CD1c-positive myeloid dendritic cell (primary cell): ENCODE data around the gene GTF3A.

ENCODE experiments used
- DNase-seq: peaks from one replicate; pipeline ENCODE4 v3.0.0-alpha.2; 2016; ENCODE audit errors: extremely low spot score

Gene GTF3A

DNA sequence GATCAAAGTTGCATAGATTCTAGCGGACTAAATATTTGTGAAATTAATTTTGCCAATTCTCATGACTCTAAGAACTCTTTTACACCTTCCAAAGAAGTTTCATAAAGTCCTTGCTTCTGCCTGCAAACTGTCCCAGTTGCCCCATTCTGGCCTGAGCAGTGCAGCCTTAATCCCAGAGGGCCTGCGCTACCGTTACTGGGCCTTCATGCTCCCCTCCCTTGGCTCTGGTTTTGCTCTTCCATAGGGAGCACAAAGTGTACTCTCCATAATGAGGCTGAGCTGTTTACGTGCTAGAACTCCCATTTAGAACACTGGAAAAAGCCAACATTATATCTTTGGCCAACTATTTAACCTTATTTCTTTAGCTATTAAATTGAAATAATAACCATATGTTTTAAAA lies 23.9 kb downstream of the GTF3A start:
- DNase-seq: no peak

DNA sequence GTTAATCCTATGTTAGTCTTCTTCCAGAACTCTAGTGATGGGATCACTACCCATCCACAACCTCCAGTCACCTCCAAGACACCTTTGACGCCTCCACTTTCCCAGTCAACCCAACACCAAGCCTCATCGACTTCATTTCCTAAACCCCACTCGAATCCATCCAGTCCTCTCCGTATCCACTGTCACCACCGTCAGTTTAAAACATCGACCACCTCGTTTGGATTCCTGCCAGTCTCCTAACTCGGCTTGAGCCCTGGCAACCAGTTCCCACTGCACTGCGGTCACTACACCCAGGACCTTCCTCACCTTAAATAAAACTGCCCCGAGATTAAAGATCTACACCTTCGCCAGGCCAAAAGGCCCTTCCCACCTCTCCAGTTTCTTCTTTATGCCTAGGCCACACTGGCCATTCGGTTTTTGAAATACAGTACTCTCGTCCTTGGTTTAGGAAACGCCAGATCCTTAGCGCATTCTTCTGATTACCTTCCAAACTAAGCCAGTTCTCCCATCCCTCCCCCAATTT lies 24.7 kb downstream of the GTF3A start:
- DNase-seq: no peak

- DNase-seq: peak; percentile 97
Measured at GRCh38 chr13:27449936-27450828, 25.8 kb downstream of the GTF3A start, which contains the start of gene MTIF3. MTIF3 (minus strand) TSS chr13:27450564; CDS start chr13:27440448, 10,116 bp downstream.

GRCh38 chr13:27450921-27451471 lies 26.6 kb downstream of the GTF3A start:
- peak; percentile 42 for DNase-seq

DNA sequence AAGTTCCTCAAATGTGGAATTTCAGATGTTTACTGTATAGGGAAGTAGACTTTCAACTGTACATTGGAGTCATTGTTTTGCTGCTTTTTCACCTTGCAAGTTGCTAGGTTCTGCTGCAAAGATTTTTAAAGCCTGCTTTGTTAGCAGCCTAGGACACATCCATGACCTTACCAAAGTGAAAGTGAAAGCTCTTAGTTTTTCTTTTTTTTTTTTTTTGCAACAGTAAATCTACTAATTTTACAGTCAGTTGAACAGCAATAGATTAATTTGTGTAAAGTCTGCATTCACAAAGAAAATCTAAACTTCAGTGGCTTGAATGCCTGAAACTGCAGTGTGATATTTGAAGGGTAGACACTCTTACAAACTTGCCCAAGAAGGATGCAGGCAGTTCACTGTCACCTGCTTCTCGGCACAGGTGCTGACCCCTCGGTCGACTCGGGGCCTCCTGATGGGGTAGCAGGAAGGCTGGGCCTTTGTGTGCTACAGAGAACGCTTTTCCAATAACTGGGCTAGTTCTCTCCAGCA lies 31.0 kb downstream of the GTF3A start:
- DNase-seq: peak; percentile 10

GRCh38 chr13:27461940-27462584 lies 37.6 kb downstream of the GTF3A start:
- DNase-seq: no peak

DNA sequence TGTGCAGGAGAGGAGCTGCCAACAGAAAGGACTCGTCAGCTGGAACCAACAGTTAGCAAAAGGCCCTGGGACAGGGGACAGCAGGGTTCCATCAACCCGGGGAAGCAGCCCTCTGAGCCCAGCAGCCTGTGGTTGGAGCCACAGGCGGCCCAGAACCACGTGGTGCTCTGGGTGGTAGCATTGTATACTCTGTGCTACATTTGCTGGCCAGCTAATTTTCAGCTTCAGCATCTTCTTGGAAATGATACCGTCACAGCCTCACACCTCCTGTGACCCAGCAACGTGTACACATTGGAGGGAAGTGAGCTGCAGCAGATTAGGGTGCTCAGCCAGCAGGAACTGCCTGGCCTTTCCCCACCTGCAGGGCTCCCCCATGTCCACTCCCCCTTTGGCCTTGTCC lies 39.1 kb downstream of the GTF3A start:
- no peak for DNase-seq

GRCh38 chr13:27465611-27466010 lies 41.2 kb downstream of the GTF3A start:
- DNase-seq: no peak

DNA sequence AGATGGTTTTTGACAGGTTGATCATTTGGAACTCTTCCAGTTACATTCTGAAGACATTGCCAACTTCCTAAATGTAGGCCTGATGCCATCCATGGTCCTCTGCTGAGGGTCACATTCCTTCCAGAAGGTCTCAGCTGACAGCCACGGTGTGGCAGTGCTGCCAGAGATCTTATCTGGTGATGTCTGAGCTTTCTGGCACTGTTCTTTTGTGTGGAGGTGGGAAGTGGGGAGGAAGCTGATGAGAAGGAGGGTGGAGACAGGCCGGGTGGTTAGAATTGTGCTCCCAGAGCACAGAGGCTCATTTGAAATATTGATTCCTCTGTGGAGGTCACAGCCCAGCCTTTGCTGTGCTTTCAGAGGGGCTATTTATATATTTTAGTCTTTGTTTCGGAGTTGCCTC lies 42.1 kb downstream of the GTF3A start:
- DNase-seq: no peak

GRCh38 chr13:27470075-27470820 lies 45.8 kb downstream of the GTF3A start:
- no peak for DNase-seq

GRCh38 chr13:27472441-27472840 lies 48.0 kb downstream of the GTF3A start:
- no peak for DNase-seq

DNA sequence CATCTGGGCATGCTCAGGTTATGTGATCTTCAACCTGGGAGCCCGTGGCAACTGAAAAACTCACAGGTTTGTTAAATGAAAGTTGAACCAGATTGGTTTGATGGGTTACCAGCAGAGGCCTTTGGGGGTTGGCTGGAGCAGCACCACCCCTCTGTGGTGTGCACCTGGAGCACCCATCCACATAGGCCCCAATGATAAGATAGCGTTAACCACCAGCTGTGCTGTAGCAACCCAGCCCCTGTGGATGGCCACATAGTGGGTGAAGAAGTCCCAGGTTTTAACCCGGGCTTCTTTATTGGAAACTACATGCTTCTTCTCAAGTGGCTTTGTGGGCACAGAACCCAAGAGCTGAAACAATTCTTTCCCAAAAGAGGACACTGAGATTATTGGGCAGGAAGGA lies 48.5 kb downstream of the GTF3A start:
- DNase-seq: no peak

GRCh38 chr13:27474751-27475268 lies 50.4 kb downstream of the GTF3A start:
- DNase-seq: no peak

- DNase-seq: peak; percentile 9
Measured at GRCh38 chr13:27476943-27477703, 52.7 kb downstream of the GTF3A start.

- DNase-seq: peak; percentile 26
Measured at GRCh38 chr13:27481766-27482165, 57.3 kb downstream of the GTF3A start.

DNA sequence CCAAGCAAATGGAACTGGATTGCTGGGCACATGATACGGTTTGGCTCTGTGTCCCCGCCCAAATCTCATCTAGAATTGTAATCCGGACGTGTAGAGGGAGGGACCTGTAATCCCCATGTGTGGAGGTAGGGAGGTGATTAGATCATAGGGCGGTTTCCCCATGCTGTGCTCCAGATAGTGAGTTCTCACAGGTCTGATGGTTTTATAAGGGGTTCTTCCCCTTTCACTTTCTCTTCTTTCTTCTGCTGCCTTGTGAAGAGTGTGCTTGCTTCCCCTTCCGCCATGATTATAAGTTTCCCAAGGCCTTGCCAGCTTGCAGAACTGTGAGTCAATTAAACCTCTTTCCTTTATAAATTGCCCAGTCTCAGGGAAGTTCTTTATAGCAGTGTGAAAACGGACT lies 58.6 kb downstream of the GTF3A start:
- DNase-seq: peak; percentile 83

- no peak for DNase-seq
Measured at GRCh38 chr13:27483421-27483820, 59.0 kb downstream of the GTF3A start.
